NCI-H526 (cell line): ENCODE results near the gene BCKDHB.
"Not testable (repeated sequence)": the region's sequence is repeated elsewhere in the genome, so short reads cannot be mapped to it uniquely, and the experiment has no call there.

Experiments
- DNase-seq, 2 experiments: peaks; one replicate each; lab custom pipeline; 2025; lab: John Stamatoyannopoulos, UW

Gene BCKDHB

DNA sequence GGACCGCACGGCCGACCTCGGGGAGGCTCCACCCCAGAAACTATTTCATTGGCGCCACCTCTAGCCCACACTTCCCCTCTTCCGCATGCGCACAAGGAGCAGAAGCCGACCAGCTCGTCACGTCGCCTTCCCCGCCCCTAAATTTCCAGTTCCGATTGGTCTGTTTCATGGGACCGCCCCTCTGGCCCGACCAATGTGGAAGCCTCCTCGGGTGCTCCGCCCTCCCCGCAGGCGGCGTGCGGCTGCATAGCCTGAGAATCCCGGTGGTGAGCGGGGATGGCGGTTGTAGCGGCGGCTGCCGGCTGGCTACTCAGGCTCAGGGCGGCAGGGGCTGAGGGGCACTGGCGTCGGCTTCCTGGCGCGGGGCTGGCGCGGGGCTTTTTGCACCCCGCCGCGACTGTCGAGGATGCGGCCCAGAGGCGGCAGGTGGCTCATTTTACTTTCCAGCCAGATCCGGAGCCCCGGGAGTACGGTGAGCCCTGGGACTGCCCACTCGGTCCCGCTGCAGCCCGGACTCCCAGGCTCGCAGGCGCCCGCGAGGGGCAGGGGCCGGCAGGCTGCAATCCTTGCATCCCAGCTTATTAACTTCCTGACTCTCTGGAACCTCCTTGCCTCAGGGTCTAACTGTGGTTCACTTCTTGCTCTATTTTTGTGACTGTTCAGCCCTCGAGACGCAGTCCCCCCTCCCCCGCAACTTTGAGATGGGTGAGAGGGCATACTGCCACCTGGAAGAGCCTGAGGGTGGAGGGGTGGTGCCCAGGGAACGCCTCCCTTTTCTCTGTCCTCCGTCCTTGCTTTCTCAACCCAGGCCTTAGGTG, at the start of gene BCKDHB:
Gene BCKDHB, plus strand, starts transcription at position 254 of the 818 bp plus-strand sequence. Its CDS starts 23 bp downstream, at position 277.
- DNase-seq = peak; percentile 98 to 99

DNA sequence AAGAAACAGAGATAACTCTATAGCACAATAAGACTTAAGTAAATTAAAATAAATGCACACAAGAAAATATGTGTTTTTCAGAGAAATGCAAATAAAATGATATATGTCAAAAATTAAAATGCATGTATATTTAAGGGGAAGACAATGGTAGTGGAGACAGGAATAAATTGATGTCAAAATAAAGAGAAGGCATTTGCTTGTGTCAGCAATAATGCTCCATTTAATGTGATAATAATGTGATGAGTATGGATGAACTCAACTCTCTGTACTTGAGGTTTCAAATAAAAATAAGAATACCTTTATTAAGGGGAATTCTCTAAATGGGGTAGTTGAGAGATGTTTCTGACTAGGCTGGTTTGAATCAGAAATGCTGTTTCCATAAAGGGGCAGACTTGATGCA, 45.7 kb upstream of the BCKDHB start:
- DNase-seq = no peak

- not testable (repeated sequence) for DNase-seq
Measured at GRCh38 chr6:80068146-80068545, 38.3 kb upstream of the BCKDHB start.

DNA sequence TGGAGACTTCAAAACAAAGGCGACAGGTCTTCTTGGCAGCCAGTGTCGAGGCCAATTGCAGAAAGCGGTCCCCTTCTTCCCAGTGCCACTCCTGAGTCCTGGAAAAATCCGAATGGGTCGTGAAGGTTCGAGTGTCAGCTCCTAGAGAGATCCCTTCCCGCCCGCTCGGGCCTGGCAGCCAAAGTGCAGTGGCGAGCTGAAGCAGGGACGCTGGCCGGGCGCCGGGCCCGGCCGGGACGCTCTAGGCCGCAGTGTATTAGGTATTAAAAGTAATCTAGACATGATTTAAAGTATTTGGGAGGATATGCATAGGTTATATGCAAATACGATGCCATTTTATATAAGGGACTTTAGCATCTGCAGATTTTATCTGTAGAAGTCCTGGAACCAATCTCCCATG, 36.0 kb upstream of the BCKDHB start:
- DNase-seq = not testable (repeated sequence)

- DNase-seq = no peak
Measured at GRCh38 chr6:80077067-80077466, 29.4 kb upstream of the BCKDHB start.

- DNase-seq = no peak
Measured at GRCh38 chr6:80088637-80089036, 17.8 kb upstream of the BCKDHB start.

GRCh38 chr6:80091506-80091905, 15.0 kb upstream of the BCKDHB start:
- DNase-seq = no peak

- DNase-seq = peak in 1 of 2 experiments; percentile 45
Measured at GRCh38 chr6:80094017-80094416, 12.5 kb upstream of the BCKDHB start.

GRCh38 chr6:80095600-80095999, 10.9 kb upstream of the BCKDHB start:
- DNase-seq = no peak

DNA sequence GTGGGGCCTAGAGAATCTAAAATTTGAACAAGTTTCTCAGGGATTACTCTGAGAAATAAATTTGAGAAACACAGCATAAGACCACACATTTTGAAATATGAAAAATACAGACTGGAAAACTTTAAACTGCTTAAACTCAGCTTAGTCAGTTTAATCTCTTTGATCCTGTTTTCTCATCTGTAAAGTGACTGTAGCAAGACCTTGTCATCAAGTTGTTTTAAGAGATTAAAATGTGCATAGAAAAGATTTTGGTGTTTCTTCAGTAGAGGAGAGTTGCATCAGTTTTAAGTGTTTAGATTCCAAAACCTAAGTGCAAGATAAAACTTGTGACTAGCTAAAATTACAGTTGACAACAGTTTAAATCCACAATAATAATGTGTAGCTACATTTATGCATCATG, 8.1 kb upstream of the BCKDHB start:
- DNase-seq = no peak

DNA sequence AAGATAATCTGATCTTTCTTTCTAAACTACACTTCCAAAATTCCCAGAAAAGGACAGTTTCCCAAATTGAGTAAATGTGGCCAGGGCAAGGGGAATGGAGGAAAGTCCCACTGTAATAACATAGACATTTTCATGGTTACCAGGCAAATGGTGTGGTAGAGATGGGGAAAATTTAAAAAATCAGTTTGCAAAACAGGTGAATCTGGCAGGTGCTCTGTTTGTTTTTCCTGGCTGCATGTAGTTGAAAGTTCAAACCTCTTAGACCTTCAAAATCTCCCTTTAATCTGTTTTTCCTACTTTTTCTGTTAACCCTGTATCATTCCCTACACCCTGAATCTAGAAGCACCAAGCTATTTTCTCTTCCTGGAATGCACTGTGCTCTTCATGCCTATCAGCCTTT, 2.0 kb upstream of the BCKDHB start:
- no peak for DNase-seq

- DNase-seq = no peak
Measured at GRCh38 chr6:80105972-80106417, 476 bp upstream of the BCKDHB start.

GRCh38 chr6:80122576-80122975, 16.1 kb downstream of the BCKDHB start:
- DNase-seq = not testable (repeated sequence)

DNA sequence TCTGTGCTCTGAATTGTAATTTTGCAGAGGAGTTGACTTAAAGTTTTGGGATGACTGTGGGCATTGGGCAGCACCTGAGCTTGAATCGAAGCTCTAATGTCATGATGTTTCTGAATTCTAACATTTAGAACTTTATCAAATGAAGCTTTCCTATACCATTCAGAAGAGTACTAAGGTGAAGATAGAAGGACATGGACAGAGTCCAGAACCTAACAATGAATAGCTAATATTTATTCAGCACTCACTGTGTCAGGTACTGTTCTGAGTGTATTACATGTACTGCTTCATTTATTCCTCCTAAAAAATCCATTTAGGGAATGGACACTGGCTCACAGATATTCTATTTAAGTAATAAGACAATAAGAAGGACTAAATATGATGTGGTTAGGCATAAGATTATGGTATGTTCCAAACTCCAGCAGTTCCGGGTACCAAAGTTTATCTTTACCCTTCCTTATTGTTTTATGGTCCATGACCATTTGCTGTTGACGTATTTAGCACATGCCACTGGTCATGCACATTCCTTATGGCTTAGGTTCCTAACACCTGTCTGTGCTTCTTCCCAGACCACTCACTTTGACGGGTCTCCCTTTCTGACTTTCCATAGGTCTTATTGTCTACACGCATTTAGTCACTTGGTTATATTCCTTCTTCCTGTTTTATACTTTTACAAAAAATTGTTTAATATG, 20.3 kb downstream of the BCKDHB start:
- no peak for DNase-seq

- no peak for DNase-seq
Measured at GRCh38 chr6:80129485-80129884, 23.0 kb downstream of the BCKDHB start.

- peak in 1 of 2 experiments; percentile 50 for DNase-seq
Measured at GRCh38 chr6:80133020-80133419, 26.5 kb downstream of the BCKDHB start.

DNA sequence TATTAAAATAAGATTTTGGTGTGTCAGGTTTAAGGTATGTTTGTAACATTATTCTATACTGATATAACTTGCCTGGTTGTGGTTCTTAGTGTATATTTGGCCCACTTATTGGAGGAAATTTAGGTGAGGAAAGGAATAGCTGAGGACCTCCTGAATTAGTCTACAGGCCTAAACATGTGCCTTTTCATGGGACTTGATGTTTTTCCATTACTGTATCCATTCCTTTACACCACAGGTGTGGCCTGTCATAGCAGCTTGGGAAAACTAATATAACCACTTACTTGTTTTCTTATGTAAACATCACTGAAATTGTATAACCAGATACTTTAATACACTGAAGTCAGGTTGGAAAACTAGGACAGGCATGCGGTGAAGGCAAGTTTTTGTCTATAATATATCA, 27.6 kb downstream of the BCKDHB start:
- DNase-seq = peak in 1 of 2 experiments; percentile 50

DNA sequence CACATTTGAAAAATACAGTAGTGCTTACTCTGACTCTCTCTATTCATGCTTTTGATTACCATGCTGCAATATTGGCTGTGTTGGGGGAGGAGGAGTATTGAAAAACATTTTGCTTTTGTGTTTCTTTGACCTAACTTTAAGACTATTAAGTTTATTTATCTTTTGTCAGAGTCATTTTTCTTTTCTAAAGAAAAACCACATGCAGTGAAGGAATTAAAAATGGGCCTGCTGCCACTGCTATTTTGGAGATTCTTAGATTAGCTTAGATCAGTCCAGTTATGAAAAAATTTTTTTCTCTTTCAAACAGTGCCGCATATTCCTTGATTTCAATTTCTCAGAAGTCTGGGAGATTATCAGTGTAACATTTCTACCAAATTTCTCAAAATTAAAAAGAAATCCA, 36.1 kb downstream of the BCKDHB start:
- no peak for DNase-seq

DNA sequence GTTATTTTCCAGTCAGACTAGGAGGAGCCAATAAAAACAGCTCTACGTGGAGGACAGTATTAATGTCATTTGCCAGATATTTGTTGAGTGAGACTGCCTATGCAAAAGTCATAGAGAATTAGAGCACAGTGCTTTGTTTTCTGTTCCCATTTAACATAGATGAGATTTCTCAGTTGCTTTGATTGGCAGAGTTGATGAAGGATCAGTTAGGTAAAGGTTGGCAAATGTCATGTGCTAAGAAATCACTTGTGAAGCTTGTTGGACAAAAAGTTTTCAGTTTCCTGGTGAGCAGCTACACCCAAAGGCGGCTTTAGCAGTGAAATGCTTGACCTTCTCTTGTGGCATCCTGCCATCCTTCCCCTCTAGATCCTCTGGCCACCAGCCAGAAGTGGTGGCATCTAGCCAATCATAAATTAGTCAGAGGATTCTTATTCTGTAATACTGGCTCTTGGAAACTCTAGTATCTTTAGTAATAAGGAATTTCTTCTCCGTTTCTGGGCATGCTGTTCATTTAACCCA, 37.0 kb downstream of the BCKDHB start:
- DNase-seq = no peak

DNA sequence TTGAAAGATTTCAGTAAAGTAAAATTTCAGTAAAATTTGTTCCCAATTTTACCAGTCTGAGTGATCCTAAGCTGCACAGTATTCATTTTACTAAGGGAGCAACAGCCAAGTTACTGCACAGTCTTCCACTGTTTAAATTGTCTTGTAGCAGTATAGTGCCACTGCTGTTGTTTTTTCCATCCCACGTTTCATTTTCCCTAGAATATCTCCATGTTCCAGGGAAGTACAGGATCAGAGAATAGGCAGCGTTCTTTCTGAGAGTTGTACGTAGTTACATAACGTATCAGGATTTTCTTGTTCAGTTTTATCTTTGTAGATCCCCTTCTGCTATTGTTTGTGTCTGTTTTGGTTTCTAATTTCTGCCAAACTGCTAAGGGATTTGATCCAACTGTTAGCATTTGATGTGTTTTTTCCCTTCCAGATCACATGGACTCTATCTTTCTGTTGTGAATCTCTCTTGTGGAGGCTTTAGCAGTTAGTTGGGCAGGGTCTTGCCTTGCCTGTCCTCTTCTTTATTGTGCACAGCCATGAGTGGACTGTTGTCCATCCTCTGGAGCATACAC, 38.4 kb downstream of the BCKDHB start:
- DNase-seq = no peak

DNA sequence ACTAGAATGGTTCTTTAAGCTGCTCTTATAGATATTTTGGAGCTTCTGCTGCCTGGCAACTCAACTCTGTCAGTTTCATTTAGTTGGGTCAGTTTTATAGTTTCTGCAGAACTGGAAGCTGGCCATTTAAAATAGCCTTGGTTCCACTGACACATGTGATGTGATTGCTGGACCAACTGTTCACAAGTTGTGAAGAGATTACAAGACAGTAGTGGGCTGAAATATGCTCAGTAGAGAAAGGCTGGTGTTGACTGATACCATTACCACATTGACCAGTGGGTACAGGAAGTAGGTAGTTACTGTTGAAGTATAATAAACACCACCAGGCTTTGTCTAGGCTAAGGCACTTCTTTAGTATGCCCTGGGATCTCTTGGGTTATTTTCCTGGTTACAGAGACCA, 39.0 kb downstream of the BCKDHB start:
- DNase-seq = no peak

GRCh38 chr6:80145921-80146320, 39.5 kb downstream of the BCKDHB start:
- DNase-seq = no peak

DNA sequence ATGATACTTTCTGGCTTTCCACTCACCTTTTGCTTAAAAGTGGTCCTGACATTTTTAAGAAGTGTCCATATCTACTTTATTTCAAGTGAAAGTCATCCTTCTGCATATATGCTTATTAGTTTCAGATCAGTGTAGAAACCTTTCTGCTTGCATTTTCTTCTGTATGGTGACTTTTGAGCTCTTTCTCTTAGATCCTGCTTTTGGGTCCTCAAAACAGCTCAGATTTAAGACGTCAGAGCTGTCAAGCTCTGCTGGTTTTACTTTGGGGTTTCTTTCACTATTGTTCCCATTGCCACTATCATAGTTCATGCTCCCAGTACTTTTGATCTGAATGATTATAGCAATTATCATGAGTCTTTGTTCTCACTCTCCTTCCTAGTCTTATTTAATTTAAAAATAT, 41.7 kb downstream of the BCKDHB start:
- DNase-seq = no peak
